ENCODE data around the gene GPR162.

The GPR162 gene

GRCh38 chr12:6822426-6823135 lies 960 bp downstream of the GPR162 start:
- in situ Hi-C loops (cut with HindIII; ENCODE audit: low sequenced_read_pairs) = no loop called here

- in situ Hi-C loops (cut with HindIII; ENCODE audit: low sequenced_read_pairs) = no loop called here
Measured at GRCh38 chr12:6823182-6824084, 1.8 kb downstream of the GPR162 start.

GRCh38 chr12:6824085-6824775 lies 2.6 kb downstream of the GPR162 start:
- in situ Hi-C loops (cut with HindIII; ENCODE audit: low sequenced_read_pairs) = no loop called here

GRCh38 chr12:6824901-6825381 lies 3.3 kb downstream of the GPR162 start:
- in situ Hi-C loops (cut with HindIII; ENCODE audit: low sequenced_read_pairs) = no loop called here

- in situ Hi-C loops (cut with HindIII; ENCODE audit: low sequenced_read_pairs) = no loop called here
Measured at GRCh38 chr12:6825398-6826124, 3.9 kb downstream of the GPR162 start.

GRCh38 chr12:6826125-6826733 lies 4.6 kb downstream of the GPR162 start:
- in situ Hi-C loops (cut with HindIII; ENCODE audit: low sequenced_read_pairs) = no loop called here

GRCh38 chr12:6826734-6827436 lies 5.3 kb downstream of the GPR162 start:
- in situ Hi-C loops (cut with HindIII; ENCODE audit: low sequenced_read_pairs) = no loop called here

GRCh38 chr12:6827437-6827911 lies 5.9 kb downstream of the GPR162 start:
- in situ Hi-C loops (cut with HindIII; ENCODE audit: low sequenced_read_pairs) = no loop called here

- in situ Hi-C loops (cut with HindIII; ENCODE audit: low sequenced_read_pairs) = no loop called here
Measured at GRCh38 chr12:6827982-6828780, 6.6 kb downstream of the GPR162 start, which contains the start of gene P3H3. TSS of gene P3H3 (plus strand) at chr12:6828407. CDS start at chr12:6828441, 34 bp downstream.

GRCh38 chr12:6828781-6829535 lies 7.3 kb downstream of the GPR162 start:
- in situ Hi-C loops (cut with HindIII; ENCODE audit: low sequenced_read_pairs) = no loop called here

GRCh38 chr12:6829536-6830220 lies 8.1 kb downstream of the GPR162 start:
- in situ Hi-C loops (cut with HindIII; ENCODE audit: low sequenced_read_pairs) = no loop called here

GRCh38 chr12:6830286-6830890 lies 8.8 kb downstream of the GPR162 start:
- in situ Hi-C loops (cut with HindIII; ENCODE audit: low sequenced_read_pairs) = no loop called here

GRCh38 chr12:6830999-6831398 lies 9.4 kb downstream of the GPR162 start:
- in situ Hi-C loops (cut with HindIII; ENCODE audit: low sequenced_read_pairs) = no loop called here

GRCh38 chr12:6831450-6831995 lies 9.9 kb downstream of the GPR162 start:
- in situ Hi-C loops (cut with HindIII; ENCODE audit: low sequenced_read_pairs) = no loop called here

- in situ Hi-C loops (cut with HindIII; ENCODE audit: low sequenced_read_pairs) = no loop called here
Measured at GRCh38 chr12:6832125-6832524, 10.5 kb downstream of the GPR162 start.

GRCh38 chr12:6833189-6833890 lies 11.7 kb downstream of the GPR162 start:
- in situ Hi-C loops (cut with HindIII; ENCODE audit: low sequenced_read_pairs) = no loop called here
